Left renal pelvis (tissue), 4 donors: ENCODE data around the gene GPR146. TPM values are rescaled to one million over a fixed set of nuclear protein-coding genes. Genes with fewer than 3 reads are reported as not detected.
A peak's percentile ranks its signal among the peaks of the same experiment; 100 is the strongest.
"Not testable (repeated sequence)": the region's sequence is repeated elsewhere in the genome, so short reads cannot be mapped to it uniquely, and the experiment has no call there.

Experiments
- DNase-seq, 4 donors: peaks; one replicate each; pipeline ENCODE4 v3.0.0-alpha.2; 2013; ENCODE audit warnings: low read depth in 4 of 4, low spot score in 3 of 4
- polyA plus RNA-seq, 4 donors: library from polyadenylated mRNA; unstranded; fragments of 120-200 nt; gene quantifications; one replicate each; pipeline ENCODE4 v1.2.1, GENCODE V29; 2013; ENCODE audit not compliant: insufficient read length in 4 of 4

Gene GPR146
- polyA plus RNA-seq, 4 donors: 1.7 to 4.6 (median 4.2) TPM

DNA sequence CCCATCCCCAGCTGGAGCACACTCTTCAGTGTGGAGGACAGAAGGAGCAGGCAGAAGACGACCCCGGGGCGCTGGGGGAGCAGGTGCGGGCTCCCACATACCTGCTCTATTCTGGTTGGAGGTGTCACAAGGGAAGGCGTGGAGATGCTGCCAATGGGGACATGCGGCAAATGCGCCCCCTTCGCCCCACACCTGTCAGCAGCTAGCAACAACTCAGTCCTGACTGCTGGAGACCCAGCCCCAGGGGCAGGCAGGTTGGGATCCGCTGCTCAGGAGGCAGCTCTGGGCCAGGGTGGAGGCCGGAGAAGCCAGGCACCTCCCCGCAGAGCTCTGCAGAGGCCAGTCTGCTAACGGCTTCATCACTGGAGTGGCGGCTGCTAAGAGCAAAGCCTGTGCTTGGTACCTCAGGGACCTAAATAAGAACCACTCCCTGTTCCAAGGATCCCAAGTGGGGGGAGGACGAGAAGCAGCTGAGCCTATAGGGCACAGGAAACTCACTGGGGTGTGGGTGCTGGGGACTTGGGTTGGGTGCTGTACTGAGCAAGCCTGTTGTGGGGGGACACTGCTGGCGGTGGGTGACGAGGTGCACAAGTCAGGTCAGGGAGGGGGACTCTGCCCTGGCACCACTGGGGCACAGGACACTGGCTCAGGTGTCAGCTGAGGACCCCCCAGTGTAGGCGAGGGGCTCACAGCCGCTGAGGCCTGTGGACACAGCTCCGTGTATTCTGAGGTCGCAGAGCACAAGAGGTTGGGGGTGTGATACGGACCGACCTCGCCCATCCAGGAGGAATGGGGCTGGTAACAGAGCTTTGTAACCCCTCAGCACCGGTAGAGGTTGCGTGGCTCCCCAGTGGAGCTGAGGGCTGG is 19.2 kb upstream of the GPR146 start:
- DNase-seq: no peak

DNA sequence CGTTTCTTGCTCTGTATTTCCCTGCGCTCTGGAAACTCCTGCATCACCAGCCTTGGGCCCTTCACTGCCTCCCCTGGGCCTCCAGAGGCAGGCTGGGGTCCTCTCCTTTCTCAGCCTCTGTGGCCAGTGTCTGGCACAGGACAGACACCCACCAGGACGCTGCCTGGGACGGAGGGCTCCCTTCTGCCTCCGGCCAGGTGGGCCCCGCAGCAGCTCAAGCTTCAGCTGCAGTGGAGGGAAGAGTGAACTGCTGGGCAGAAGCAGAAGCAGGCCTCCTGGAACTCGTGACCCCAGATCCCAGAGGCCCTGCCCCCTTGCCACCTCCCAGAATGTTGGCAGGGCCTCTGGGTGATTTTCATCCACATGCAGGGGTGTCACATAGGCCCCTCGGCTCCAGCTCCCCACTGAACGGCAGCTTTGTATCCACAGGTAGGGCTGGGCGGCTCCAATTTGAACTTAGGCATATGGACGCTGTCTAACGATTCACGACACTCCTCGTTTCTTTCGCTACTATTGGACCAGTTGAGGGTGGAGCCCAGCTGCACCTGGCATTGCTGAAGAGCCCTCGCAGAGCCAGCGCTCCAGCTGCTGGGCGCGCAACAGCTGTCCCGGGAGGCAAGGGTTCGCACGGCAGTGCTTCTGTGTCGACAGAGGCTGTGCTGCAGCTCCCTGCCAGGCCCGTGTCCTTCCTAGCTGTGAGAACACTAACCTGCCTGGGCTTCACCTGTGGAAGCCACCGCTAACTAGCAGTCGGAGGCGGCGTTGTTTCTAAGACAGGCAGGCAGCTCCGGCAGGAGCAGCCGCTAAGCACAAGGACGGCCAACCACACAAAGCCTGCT is 18.4 kb upstream of the GPR146 start:
- DNase-seq: no peak

DNA sequence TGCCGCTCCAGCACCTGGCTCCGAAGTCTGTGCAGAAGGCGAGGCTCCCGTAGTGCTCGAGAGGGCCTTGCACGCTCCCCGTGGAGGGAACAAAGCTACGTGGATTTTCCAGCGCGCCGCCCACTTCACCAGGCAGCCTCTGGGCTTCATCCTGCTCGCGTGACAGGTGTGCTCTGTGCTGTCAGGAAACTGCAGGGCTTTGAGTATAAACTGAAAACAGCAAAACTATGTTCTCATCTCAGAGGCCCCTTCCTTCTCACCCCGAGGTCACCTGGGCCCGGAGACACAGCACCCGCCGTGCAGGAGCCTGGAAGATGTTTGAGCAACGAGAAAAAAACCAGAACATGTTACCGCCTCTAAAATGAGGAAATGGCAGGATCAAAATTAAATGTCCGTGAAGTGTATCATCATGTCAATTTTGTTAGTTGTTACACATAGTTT is 17.6 kb upstream of the GPR146 start:
- DNase-seq: no peak

DNA sequence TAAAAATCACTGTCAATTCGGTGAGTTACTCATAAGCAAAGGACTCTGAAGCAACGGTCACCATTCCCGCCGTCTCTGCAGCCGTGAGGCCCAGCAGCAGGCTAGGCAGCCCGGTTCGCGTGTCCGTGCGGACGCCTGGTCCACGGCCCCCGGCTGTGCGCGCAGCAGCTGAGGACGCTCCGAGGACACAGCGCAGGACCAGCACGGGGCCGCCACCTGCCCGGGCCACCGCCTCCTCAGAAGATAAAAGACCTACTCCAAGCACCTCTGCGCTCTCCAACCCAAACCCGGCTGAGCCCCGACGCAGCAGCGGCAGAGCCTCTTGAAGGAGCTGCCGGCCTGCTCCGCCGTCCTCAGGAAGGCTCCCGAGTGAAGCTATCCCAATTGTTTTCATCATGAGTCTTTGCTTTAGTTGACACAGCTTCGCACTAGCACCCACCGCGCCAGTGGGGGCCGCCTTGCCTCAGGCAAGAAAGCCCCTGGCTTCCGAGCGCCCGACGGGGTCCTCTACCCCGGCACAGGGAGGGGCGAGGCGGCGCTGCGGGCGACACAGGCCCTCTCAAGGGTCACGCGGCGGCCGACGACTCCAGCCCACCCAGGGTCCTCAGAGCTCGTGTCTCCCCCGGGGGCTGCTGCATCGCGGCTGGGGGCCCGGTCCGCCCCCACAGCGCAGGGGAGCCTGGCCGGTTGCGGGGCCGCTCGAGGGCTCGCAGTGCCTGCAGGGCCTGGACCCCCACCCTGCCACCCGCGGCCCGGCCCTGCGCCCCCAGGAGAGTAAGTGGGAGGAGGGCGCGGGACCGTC is 16.9 kb upstream of the GPR146 start:
- no peak for DNase-seq

DNA sequence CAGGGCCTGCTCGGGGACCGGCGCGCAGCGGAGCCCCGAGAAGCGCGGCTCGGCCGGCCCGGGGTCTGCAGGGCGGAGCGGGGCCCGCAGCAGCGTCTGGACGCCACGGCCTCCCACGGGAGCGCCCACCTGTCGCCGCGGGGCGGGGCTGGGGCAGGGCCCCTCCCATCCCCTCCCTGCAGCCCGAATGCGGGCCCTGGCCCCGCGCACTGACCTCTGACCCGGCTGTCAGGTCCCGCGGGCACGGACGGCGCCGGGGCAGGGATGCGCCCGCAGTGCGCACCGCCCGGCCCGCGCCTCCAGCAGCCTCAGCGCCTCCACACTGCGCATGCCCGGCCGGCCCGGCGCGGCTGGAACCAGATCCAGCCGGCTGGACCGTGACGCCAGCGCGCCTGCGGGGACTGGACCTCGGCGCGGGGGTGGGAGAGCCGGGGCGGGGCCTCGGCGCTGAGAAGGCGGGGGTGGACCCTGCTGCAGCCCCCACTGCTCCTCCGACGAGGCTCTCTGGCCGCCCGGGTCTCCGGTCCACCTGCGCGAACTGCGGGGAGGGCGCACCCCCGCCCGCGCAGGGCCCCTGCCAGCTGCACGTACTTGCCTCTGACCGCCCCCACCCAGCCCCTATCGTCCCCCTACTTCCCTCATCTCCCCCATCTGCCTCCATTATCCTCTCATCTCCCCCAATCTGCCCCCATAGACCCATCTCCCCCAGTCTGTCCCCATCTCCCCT is 16.1 kb upstream of the GPR146 start:
- peak in 3 of 4 donors; percentile 81 to 88 (median 83) for DNase-seq

DNA sequence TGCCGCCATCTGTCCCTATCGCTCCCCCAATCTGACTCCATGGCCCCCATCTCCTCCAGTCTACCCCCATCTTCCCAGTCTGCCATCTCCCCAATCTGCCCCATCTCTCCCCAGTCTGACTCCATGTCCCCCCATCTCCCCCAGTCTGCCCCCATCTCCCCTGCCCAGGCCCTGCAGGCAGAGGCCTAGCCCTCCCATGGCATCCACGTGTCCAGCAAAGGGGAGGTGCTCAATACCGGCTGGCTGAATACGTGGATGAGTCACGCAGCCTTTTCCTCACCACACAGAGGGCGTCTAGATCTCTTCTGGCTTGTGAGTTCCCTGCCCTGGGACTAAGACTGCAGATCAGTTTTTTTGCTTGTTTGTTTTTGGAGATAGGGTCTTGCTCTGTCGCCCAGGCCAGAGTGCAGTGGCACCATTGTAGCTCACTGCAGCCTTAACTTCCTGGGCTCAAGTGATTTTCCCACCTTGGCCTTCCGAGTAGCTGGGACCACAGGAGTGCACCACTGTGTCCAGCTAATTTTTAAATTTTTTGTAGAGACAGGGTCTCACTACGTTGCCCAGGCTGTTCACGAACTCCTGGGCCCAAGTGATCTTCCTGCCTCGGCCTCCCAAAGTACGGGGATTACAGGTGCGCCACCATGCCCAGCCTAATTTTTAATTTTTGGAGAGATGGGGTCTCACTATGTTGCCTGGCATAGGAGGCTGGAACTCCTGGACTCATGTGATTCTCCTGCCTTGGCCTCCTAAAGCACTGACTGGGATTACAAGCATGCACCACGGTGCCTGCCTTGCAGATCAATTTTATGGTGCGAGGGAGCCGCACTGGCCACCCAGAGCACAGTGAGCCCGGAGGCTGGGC is 15.3 kb upstream of the GPR146 start:
- no peak for DNase-seq

DNA sequence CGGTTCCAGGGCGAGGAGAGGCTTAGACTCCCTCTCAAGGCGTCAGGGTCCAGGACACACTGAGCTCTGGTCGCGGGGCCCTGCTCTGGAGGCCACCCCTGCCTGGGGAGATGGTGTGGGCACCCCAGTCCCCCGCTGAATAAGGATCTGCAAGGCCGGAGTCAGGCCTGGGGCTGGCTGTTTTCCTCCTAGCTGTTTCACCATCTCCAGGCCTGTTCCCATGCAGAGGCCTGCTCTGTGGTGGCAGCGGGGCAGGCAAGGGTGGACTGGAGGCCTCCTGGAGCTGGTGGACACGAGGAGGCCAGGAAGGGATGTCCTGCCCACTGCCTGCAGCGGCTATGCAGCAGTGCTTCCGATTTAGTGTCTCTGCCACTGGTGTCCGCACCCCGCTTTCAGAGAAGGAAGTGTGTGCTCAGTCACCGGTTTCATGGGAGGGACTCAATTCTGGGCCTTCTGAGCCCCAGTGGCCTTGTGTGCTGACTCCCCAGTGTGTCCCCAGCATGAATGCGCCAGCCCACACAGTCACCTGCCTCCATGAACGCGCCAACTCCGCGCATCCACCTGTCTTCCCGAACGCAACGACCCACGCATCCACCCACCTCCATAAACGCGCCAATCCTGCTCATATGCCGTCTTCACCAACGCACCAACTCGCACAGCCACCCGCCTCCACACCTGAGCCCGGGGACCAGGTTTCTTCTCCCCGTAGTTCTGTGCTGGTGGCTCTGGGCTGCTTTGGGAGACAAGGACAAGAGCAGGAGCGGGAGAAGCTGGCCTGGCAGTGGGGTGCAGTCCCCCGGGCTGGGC is 14.5 kb upstream of the GPR146 start:
- DNase-seq: no peak

DNA sequence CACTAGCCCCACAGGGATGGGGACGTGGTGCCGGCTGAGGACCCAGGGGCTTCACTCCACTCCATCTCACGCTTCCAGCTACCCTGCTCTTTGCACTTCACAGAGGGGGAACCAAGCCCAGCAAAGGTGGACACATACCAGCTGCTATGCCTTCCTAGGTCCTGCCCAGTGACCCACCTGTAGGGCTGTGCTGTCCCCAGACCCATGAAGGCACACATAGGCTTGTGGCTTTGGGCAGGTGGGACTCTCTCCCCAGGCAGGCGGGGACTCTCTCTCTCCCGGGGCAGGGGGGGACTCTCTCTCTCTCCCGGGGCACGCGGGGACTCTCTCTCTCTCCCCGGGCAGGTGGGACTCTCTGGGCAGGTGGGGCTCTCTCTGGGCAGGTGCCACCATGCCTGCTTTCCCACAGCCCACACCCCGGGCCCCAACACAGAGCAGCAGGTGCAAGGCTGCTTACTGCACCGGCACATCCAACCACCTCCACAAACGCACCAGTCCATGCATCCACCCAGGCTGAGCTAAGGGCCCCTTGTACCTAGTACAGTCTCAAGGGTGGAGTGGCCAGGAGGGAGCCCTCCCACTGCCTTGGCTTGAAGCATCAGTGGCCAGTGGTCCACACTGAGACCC is 13.8 kb upstream of the GPR146 start:
- no peak for DNase-seq

DNA sequence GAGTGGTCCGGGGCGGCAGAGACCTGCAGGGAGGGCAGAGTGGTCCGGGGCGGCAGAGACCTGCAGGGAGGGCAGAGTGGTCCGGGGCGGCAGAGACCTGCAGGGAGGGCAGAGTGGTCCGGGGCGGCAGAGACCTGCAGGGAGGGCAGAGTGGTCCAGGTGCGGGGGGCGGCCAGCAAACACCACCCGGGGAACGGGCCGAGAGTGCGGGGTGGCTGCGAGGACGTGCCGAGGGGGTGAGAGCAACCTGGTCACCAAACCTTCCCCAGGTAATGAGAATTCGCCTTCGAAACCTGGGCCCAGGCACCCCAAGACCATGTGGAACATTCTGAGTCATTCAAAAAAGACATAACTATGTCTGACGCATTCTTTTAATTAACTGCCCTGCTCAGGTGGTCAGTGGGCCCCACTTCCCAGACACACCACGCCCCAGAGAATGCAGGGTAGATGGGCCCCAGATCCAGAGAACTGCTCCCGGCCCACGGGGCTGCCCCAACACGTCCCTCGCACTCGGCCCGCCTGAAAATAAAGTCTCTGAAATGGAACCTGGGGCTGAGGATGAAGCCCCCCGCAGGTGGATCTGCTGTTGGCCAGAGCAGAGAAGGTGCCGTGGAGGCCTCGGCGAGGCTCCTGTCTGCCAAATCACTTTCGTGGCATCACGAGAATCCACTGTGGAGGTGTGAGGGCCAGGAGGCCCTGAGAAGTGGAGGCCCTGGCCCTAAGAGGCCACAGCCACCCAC is 12.5 kb upstream of the GPR146 start:
- DNase-seq: no peak

DNA sequence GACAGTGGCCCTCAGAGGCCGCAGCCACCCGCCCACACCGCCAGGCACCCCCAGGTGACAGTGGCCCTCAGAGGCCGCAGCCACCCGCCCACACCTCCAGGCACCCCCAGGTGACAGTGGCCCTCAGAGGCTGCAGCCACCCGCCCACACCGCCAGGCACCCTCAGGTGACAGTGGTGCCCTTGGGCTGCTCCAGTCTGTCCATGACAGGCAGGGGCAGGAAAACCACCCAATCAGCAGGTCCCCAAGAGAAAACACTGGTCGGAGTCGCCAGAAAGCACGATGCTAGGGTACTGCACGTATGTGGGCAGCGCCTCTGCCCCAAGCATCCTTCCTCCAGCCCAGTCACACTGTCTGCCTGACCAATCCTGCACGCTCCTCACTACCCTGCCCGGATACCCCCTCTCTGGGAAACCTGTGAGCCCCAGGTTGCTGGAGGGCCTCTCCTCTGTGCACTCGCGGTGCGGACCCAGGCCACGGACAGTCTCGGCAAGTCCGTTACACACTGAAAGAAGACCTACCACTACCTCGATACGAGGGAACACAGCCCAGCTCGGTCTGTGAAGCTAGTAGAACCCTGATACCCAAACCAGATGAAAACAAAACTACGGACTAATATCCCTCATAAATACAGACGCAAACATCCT is 11.7 kb upstream of the GPR146 start:
- DNase-seq: no peak

DNA sequence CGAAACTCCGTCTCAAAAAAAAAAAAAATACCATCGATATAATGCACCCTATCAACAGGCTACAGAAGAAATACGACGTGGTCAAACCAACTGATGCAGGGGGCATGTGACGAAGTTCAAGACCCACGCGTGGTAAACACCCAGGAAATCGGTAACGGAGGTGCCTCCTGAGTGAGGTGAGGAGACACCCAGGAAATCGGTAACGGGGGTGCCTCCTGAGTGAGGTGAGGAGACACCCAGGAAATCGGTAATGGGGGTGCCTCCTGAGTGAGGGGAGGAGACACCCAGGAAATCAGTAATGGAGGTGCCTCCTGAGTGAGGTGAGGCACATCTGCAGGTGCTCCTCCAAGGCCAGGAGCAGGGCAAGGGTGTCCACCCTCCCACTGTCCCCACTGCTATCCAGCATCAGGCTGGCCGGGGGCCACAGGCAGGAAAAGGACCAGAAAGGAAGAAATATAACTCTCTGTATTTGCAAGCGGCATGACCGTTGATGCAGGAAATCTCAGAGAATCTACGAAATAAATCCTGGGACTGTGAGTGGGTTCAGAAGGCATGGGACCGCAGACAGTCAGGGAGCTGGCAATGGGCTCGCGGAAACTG is 10.7 kb upstream of the GPR146 start:
- no peak for DNase-seq

DNA sequence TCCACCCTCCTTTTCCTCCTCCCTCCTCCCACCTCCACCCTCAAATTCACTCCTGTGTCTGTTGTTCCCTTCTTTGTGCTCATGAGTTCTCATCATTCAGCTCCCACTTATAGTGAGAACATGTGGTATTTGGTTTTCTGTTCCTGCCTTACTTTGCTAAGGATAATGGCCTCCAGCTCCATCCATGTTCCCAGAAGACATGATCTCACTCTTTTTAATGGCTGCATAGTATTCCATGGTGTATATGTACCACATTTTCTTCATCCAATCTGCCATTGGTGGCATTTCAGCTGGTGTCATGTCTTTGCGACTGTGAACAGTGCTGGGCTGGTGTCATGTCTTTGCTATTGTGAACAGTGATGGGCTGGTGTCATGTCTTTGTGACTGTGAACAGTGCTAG is 9.6 kb upstream of the GPR146 start:
- not testable (repeated sequence) for DNase-seq

DNA sequence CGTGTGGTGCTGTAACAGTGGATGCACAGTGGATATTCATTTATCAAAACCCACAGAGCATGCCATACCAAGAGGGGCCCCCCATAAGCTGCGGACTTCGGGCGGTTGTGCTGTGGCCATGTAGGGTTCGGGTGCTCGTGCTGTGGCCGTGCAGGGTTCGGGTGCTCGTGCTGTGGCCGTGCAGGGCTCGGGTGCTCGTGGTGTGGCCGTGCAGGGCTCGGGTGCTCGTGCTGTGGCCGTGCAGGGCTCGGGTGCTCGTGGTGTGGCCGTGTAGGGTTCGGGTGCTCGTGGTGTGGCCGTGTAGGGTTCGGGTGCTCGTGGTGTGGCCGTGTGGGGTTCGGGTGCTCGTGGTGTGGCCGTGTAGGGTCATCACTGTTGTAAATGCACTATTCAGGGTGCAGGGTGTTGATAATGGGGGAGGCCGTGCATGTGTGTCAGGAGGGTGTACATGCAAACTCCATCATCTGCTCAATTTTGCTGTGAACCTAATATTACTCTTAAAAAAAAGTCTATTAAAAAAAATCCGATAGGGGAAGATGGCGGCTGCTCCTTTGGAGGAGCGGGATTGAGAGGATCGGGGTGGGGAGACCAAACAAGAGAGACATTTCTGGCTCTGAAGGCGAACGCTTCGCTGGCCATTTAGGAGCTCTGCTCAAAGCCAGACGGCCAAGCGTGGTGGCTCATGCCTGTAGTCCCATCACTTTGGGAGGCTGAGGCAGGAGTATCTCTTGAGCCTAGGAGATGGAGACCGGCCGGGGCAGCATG is 8.0 kb upstream of the GPR146 start:
- DNase-seq: not testable (repeated sequence)

DNA sequence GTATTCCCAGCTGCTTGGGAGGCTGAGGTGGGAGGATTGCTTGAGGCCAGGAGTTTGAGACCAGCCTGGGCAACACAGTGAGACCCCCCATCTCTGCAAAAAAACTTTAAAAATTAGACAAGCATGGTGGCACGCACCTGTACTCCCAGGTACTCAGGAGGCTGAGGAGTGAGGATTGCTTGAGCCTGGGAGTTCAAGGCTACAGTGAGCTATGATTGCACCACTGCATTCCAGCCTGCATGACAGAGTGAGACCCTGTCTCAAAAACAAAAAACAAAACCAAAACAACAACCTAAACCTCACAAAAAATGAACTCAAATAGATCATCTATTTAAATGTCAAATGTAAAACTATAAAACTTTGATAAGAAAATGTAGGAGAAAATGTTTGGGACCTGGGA is 4.1 kb upstream of the GPR146 start:
- not testable (repeated sequence) for DNase-seq

DNA sequence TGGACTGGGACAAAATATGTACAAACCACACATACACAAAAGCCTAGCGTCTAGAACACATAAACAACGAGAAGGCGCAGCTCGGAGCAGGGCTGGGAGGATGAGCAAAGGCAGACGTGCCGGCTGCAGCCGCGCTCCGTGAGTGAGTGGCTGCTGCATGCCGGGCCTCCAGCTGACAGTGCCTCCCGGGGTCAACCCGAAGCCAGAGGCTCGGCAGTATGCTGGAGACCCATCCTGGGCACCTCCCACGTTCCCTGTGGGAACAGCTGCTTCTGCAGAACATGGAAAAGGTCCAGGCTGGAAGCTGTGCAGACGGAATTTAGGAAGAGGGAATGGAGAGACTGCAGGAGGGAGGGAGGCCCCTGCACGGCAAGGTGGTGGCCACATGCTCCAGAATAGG is 3.6 kb upstream of the GPR146 start:
- no peak for DNase-seq
